VCaP (cell line): Measurements from ENCODE around the gene IL1RAP.
"Not testable (repeated sequence)": the region's sequence is repeated elsewhere in the genome, so short reads cannot be mapped to it uniquely, and the experiment has no call there.

ENCODE experiments used
- H3K27ac ChIP-seq: fragments of 450-650 bp; 2 replicates; pipeline ENCODE4 v1.5.1; 2017
- TF ChIP-seq, protein P1 (sequence below): fragments of 450-650 bp; conservative IDR thresholded peaks from 2 replicates; pipeline ENCODE4 v1.5.1; 2017; ENCODE audit warnings: mild to moderate bottlenecking, moderate library complexity

IL1RAP gene

DNA sequence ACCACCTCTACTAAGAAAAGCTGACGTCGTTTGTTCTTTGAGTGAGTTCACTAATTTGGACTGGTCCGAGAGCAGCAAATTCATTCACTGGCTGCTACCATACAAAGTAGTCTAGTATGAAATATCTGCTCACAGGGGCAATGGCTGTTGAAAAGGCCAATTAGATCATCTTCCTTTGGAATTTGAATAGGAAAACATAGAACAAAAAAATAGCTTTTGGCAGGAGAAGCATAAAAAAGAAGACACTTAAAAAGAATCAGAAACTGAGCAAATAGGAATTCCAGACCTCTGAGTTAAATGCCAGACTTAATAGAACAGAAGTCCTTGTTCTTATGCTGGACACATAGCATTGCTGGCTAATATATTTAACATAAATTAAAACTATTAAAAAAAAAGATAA, 159.3 kb downstream of the IL1RAP start:
- TF ChIP-seq, protein P1, sequence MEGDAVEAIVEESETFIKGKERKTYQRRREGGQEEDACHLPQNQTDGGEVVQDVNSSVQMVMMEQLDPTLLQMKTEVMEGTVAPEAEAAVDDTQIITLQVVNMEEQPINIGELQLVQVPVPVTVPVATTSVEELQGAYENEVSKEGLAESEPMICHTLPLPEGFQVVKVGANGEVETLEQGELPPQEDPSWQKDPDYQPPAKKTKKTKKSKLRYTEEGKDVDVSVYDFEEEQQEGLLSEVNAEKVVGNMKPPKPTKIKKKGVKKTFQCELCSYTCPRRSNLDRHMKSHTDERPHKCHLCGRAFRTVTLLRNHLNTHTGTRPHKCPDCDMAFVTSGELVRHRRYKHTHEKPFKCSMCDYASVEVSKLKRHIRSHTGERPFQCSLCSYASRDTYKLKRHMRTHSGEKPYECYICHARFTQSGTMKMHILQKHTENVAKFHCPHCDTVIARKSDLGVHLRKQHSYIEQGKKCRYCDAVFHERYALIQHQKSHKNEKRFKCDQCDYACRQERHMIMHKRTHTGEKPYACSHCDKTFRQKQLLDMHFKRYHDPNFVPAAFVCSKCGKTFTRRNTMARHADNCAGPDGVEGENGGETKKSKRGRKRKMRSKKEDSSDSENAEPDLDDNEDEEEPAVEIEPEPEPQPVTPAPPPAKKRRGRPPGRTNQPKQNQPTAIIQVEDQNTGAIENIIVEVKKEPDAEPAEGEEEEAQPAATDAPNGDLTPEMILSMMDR: no peak
- no peak overlapping the region for H3K27ac ChIP-seq

DNA sequence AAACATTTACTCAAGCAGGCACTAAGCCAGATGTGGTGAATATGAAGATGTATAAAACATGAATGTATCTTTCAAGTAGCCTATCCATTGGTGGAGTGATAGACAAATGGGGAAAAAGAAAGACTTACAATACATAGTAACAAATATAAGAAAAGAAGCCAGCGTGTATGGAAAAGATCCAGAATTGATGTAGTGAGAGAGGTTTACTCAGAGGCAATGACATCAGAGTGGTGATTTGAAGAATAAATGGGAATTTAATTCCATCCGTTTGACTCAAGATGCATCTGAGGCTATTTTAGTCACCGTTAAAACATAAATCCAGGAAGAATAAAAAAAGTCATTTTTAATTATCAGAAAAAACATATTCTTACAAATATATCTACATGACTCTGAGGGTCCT, 162.6 kb downstream of the IL1RAP start:
- TF ChIP-seq, protein P1: no peak
- H3K27ac ChIP-seq: no peak overlapping the region

DNA sequence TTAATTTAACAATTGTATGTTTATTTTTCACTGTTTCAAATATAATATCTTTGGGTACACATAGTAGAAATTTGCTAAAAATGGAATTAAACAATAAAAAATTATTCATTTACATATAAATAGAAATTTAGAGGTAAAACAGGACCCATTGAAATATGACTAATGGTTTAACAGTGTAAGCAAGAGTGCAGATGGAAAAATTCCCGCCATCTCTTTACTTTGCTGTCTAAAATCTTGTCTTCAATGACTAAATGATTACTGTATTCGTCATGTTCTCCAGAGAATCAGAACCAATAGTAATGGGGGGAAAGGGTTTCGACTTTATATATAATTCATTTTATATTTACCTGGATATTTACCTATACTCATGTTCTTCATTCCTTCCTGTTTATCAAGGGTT, 163.1 kb downstream of the IL1RAP start:
- TF ChIP-seq, protein P1: no peak

DNA sequence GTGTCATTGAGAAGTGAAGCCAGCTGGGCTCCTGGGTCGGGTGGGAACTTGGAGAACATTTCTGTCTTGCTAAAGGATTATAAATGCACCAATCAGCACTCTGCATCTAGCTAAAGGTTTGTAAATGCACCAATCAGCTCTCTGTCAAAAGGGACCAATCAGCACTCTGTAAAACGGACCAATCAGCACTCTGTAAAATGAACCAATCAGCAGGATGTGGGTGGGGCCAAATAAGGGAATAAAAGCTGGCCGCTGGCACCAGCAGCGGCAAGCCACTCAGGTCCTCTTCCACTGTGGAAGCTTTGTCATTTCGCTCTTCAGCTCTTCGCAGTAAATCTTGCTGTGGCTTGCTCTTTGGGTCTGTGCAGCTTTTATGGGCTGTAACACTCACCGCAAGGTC, 164.0 kb downstream of the IL1RAP start:
- not testable (repeated sequence) for H3K27ac ChIP-seq

More for the DNA sequence above, 163.1 kb downstream of the IL1RAP start:
- no peak overlapping the region for H3K27ac ChIP-seq

DNA sequence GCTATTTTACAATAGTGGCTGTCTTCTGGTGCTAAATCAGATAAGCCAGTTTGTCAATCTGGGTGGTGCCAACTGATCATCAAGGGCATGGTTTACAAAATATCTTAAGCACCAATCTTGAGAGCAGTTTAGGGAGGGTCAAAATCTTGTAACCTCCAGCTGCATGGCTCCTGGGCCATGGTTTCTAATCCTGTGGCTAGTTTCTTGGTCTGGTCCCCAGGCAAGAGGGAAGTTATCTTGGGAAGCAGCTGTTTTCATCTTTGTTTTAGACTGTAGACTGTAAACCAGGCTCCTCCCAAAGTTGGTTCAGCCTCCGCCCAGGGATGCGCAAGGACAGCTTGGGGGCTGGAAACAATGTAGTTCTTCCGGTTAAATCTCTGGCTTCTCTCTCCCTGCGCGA, 166.8 kb downstream of the IL1RAP start:
- TF ChIP-seq, protein P1: no peak
- no peak overlapping the region for H3K27ac ChIP-seq

DNA sequence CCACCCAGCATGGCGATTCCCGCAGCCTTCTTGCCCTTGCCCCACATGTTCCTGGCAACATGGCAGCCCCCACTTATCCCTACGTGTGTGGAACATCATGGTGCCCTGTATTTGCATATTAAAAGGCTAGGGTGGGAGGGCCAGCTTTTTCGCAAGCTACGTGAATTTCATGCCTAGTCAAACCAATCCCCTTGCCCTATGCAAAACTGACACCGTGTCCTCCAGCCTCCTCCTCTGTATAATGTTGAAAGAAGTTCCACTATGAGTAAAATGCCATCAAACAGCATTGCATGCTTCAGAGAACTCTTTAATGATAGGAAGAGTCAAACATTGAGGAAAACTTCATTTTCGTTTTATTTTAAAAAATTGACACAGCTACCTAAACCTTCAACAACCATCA, 170.9 kb downstream of the IL1RAP start:
- TF ChIP-seq, protein P1: no peak
- no peak overlapping the region for H3K27ac ChIP-seq

DNA sequence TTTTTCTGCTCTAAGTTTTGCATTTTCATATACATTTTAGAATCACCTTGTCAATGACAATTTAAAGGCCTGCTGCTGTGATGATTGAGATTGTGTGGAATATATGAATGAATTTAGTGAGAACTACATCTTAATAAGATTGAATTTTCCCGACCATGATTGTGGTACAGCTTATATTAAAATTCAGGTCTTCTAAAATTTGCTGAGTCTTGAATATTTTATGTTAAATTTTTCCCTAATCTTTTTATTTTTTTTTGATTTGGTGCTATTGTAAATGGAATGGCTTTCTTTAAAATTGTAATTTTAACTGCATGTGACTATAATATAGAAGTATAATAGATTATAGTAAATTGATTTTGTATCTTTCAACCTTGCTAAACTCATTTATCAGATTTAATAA, 172.1 kb downstream of the IL1RAP start:
- TF ChIP-seq, protein P1: no peak
- no peak overlapping the region for H3K27ac ChIP-seq

DNA sequence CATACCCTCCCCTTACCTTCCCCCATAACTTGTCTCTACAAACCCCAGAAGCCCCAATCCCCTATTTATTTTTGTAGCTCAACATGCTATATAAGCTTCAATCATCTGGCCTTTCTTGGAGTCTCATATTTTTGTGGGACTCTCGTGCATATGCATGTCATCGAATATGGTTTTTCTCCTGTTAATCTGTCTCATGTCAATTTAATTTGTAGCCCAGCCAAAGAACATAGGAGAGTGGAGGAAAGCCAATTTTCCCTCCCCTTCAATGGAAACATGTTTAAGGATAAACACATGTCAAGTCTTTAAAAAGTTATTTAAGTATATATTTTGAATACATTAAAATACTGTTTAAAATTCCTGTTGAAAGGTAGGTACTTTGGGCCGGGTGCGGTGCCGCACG, 176.4 kb downstream of the IL1RAP start:
- no peak overlapping the region for H3K27ac ChIP-seq
- TF ChIP-seq, protein P1: no peak
